GM18909 (cell line): Measurements from ENCODE around the gene RNF214.
"Not testable (repeated sequence)": the region's sequence is repeated elsewhere in the genome, so short reads cannot be mapped to it uniquely, and the experiment has no call there.

Experiments used
- ATAC-seq: cut with Tn5 transposase; IDR thresholded peaks from one replicate; pipeline ENCODE4 v1.9.1; 2021; ENCODE audit warnings: mild to moderate bottlenecking; ENCODE audit not compliant: unreplicated experiment, poor library complexity

The RNF214 gene

DNA sequence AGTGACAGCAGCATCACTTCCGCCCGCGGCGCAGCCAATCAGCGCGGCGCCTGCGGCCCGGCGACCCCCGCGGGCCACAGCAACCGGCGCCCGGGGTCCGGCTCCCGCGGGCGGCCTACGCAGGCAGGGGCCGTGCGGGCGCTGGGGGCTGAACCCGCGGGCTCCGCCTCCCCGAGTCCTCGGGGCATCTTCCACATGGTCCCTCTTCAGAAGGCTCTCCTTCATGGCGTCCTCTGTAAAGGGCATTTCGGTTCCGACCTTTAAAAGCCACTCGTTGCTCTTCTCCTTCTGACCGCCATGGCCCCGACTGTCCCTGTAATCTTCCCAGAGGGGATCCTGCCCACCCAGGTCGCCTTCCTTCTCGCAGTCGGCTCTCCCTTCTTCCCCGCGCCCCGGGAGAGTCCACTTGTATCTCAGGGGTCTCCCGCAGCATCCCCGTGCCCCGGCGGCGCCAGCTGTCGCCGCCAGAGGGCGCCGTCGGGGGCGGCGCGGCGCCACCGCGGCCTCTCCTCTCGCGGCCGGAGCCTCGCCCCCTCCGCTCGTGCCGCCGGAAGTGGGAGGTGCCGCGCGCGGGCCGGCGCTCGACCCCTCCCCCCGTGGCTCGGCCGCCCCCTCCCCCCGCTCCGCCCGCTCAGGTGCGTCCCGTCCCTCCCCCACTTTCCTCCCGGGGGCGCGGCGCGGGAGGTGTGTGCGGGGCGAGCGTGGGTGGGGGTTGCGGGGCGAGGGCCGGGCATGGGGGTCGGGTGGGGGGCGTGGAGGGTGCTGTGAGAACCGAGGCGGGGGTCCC is at the start of gene RNF214:
Gene RNF214, plus strand, starts transcription at position 580 of the 787 bp plus-strand sequence. CDS start 1,602 bp downstream, outside the sequence.
- peak; percentile 78 for ATAC-seq

DNA sequence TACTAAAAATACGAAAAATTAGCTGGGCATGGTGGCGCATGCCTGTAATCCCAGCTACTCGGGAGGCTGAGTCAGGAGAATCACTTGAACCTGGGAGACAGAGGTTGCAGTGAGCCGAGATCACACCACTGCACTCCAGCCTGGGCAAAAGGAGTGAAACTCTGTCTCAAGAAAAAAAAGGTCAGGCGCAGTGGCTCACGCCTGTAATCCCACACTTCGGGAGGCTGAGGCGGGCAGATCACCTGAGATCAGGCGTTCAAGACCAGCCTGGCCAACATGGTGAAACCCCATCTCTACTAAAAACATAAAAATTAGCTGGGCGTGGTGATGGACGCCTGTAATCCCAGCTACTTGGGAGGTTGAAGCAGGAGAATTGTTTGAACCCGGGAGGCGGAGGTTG is 49.3 kb upstream of the RNF214 start:
- not testable (repeated sequence) for ATAC-seq

DNA sequence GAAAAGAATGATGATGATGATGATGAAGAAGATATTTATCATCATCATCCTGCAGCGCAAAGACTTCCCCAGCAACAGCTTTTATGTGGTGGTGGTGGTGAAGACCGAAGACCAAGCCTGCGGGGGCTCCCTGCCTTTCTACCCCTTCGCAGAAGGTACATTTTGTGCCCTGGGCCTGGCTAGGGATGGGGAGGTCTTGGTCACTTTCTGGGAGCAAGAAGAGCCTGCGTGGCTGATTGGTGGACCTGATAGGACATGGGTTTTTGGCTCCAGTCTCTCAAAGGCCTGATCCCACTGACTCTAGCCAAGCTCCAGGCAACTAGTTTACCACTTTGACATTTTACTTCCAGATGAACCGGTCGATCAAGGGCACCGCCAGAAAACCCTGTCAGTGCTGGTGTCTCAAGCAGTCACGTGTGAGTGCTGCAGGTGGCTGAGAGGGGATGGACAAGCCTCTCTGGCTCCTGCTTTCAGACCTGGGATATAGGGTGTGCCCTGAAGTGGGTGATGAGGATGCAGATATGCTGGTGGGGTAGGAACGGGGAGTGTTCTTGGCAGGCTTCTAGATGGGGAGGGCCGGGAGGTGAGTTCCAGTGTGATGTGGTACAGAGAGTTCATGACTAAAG is 48.6 kb upstream of the RNF214 start:
- ATAC-seq, result no peak

DNA sequence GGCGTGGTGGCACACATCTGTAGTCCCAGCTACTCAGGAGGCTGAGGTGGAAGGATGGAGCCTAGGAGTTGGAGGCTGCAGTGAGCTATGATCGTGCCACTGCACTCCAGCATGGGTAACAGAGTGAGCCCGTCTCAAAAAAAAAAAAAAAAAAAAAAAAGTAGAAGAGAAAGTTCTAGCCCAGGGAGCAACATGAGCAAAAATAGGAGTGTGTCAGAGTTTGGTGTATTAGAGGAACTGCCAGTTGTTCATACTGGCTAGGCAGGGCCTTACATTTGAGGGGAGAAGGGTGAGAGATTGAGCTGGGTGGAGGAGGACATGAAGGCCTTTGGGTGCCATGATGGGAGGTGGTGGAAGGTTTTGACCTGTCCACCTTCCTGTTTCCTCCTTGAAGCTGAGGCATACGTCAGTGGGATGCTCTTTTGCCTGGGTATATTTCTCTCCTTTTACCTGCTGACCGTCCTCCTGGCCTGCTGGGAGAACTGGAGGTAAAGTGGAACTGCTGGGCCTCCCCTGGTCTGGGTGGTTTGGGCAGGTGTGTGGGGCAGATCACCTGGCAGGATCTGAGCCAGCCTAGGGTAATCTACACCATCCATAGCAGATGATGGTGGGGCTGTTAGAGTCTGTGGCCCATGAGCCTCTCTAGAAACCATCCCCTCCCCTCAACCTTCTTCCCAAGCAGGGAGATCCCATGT is 46.6 kb upstream of the RNF214 start:
- no peak for ATAC-seq

DNA sequence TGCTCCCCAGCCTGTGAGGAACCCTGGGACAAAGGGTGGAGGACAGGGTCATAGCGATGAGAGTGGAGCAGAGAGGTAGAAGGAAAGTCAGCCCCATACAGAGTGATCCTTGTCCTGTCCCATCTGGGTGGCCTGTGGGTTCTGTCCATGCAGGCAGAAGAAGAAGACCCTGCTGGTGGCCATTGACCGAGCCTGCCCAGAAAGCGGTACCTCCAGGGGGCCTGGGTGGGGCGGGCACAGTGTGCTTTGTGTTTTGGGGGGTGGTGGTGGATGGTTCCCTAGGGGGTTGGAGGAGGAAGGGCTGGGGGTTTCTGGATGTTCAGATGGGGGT is 46.1 kb upstream of the RNF214 start:
- ATAC-seq, result no peak

DNA sequence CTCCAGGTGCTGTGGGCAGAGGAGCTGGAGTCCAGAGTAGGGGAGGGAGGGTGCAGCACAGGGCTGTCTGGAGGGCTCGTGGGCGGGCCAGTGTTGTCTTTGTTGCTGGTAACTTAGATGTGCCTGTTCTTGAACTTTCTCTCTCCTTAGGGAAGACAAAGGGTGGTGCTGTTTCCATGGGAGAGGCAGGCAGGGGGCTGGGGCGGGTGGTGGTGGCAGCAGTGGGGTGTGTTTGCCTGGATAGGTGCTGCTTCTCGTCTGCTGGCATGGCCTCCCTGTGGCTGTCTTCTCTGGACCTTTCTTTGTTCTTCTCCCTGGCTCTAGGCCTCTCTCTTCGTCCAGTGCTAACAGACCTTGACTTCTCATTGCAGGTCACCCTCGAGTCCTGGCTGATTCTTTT is 45.5 kb upstream of the RNF214 start:
- no peak for ATAC-seq

DNA sequence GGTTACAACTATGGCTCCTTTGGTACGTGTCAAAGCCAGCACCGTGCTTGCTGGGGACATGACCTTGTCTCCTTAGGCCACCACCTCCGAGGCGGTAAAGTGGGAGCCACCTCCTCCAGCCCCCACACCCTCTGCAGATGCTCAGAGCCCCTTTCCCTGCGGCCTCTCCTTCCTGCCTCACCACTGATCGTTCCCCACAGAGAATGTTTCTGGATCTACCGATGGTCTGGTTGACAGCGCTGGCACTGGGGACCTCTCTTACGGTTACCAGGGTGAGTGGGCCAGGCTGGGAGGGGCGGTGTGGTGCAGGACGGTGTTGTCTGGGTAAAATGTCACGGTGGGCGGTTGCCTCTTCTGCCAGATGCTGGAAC is 45.1 kb upstream of the RNF214 start:
- ATAC-seq, result no peak

DNA sequence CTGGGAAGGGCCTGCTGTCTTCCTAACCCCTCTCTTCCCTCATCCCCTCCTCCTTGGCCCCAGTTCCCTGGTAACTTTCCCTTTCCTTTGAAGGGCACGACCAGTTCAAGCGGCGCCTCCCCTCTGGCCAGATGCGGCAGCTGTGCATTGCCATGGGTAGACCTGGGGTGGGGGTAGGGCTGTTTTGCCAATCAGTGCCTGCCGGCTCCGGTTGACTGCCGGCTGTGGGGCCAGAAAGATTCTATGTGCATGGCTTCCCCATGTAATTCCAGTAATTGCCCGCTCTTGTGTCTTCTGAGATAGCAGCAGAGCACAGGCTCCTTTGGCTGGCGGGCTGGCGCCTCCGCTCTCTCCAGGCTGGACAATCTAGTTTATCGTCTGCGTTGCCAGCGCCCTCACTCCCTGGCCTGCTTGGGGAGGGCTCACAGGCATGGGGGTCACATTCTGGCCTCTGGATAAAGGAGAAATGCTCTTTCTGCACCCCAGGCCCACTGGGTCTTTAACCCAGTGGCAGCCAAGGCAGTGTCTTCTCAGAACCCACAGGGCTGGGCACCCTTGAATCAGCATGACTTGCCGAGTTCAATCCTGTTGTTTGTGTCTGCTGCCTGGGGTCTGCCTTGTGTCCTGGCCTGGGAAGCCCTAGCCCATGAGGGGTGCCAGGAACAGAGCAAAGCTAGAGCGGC is 44.5 kb upstream of the RNF214 start:
- ATAC-seq, result no peak

DNA sequence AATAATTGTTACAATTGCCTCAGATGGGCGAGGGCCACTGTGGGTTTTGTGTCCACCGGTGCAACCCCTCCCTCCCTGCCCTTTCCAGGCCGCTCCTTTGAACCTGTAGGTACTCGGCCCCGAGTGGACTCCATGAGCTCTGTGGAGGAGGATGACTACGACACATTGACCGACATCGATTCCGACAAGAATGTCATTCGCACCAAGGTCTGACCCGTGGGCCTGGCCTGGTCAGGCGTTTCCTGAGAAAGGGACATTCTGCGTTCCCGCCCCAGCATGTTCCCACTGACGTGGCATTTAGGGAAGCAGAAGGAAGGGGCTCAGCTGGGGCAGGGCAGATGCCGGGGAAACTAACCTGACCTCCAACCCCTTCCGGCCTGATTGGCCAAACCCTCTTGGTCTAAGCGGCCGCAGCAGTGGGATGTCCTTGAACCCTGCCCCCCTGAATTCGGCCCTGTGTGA is 43.8 kb upstream of the RNF214 start:
- no peak for ATAC-seq

DNA sequence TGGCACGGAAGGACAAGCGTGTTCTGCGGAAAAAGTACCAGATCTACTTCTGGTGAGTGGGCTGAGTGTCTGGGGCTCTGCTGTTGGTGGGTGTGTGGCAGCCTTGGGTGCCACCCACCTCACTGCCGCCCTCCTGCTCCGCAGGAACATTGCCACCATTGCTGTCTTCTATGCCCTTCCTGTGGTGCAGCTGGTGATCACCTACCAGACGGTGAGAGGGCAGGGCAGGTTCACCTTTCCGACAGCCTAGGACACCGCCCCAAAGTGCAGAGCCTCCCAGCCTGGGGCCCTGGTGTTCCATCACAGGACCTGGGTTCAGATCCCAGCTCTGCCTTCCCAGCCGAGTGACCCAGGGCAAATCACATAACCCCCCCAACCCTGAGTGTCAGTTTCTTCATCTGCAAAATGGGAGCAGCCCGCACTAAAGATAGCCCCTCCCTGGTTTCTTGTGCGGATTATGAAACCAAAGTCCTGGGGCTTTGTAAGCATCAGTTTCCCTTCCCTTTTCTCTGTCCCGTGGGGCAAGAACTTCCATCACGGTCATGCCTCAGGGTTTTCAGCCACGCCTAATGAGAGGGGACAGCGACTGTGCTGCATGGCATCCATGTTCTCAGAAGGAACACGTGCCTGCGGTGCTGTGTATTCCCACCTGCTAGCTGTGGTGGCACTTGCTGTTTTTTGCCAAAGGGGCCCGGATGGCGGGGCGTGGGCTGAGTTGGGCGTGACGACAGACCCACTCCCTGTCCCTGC is 43.1 kb upstream of the RNF214 start:
- ATAC-seq, result no peak

DNA sequence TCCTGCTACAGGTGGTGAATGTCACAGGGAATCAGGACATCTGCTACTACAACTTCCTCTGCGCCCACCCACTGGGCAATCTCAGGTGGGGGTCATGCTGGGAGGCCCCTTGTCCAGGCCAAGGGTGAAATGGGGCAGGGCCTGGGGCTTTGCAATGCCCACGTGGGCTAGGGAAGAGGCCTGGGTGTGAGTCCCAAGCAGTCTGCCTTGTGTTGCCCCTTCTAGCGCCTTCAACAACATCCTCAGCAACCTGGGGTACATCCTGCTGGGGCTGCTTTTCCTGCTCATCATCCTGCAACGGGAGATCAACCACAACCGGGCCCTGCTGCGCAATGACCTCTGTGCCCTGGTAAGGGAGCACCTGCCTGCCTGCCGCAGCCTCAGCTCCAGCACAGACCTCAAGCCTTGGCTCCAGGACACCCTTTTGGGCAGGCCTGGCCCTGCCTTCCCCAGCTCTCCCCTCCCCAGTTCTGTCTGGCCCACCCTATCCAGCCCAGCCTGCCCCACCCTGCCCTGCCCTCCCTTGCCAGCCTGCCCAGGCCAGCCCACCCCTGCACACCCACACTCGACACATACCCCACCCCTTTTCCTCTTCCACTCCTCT is 42.4 kb upstream of the RNF214 start:
- ATAC-seq, result no peak

DNA sequence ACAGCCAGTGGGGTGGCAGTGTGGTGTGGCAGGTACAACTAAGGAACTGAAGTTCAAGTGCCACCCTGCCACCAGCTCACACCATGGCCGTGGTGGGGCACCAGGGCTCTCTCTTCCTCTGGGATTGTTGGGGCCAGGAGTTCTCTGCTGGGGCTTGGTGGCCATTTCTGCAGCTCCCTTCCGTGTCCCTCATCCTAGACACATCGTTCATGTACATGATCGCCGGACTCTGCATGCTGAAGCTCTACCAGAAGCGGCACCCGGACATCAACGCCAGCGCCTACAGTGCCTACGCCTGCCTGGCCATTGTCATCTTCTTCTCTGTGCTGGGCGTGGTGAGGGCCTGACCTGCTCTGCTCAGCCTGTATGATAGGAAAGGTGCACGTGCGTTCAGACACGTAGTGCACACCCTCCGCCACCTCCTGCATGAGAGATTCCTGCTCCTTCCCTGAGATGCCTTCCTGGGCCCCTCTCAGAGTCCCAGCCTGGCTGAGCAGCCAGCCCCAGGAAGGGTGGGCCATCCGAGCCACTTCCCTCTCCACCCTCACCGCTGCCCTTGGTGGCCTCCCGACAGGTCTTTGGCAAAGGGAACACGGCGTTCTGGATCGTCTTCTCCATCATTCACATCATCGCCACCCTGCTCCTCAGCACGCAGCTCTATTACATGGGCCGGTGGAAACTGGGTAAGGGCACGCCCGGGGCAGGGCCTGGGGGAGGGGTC is 40.6 kb upstream of the RNF214 start:
- ATAC-seq, result no peak

DNA sequence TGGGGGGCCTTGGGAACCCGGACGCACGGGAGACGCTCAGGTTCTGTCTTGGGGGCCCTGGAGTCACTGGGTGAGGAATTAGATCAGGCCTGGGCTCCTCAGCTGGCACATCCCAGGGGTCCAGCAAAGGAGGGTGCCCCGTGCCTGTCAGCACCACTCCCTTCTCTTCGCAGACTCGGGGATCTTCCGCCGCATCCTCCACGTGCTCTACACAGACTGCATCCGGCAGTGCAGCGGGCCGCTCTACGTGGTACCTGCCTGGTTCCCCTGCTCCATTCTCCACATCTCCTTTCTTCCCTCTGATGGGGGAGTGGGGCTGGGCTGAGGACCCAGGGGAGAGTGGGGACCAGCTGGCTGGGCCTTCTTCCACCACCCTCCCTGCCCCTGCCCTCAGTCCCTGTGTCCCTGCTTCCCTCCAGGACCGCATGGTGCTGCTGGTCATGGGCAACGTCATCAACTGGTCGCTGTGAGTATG is 40.0 kb upstream of the RNF214 start:
- ATAC-seq, result no peak

DNA sequence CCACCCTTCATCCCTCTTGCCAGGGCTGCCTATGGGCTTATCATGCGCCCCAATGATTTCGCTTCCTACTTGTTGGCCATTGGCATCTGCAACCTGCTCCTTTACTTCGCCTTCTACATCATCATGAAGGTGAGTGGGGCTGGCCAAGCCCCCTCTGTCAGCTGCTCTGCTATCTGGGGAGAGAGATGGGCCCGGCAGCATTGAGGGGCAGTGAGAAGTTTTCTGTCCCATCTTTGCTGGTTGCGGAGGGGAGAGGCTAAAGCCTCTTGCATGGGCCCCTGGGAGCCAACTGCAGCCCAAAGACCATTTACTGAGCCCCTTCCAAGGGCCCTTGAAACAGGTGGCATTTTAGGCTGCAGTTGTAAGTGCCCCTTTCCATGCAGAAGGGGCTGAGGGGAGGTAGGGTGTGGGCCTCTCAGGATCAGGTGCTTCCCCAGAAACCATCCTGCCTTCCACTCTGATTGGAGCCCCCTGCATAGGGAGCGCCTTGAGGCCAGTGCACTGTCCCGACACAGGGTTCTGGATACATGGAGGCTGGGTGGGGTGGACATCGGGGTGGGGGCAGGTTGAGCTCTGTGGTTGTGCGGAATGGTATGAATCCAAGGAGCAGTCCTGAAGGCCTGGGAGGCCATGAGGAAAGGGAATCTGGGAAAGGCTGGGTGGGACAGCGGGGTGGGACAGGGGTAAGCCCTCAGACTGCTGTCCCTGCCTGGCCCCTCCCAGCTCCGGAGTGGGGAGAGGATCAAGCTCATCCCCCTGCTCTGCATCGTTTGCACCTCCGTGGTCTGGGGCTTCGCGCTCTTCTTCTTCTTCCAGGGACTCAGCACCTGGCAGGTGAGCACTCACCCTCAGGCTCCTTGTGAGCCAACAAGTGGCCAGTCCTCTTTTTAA is 39.1 kb upstream of the RNF214 start:
- ATAC-seq, result no peak

DNA sequence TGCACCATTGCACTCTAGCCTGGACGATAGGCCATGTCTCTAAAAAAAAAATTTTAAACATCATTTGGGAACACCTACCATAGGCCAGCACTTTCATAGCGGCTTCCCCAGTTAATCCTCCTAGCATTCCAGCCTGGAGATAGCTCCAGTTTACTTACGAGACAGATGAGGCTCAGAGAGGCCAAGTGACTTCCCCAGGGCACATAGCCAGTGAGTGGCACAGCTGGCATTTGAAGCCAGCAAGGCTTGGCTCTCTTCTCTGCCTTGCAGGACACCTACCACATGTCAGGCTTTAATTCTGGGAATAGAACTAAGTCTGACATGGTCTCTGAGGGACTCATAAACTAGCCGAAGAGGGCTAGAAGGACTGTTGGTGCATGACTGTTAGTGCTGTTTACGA is 38.2 kb upstream of the RNF214 start:
- ATAC-seq, result no peak

DNA sequence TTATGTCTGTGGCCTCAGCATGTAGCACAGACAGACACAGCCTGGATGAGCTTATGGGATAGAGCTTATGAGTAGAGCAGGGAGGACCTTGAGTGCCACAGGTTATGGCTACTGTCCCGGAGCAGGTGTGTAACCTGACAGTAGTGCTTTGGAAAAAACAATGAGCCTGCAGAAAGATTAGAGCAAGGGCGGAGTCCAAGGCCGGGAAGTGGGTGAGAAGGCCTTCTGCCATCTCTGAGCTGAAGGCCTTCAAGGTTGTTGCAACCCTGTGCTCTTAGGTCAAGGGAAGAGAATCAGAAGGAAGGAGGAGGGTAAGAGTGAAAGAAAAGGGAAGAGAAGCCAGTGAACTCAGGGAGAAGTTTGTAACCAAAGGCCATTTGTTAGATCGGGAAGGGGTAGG is 37.2 kb upstream of the RNF214 start:
- no peak for ATAC-seq

DNA sequence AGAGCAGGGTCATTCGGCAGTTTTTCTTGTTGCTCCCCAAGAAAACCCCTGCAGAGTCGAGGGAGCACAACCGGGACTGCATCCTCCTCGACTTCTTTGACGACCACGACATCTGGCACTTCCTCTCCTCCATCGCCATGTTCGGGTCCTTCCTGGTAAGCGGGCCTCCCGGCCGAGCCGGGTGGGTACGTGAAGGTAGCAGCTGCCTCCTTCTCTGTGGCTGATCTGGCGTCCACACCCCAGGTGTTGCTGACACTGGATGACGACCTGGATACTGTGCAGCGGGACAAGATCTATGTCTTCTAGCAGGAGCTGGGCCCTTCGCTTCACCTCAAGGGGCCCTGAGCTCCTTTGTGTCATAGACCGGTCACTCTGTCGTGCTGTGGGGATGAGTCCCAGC is 36.7 kb upstream of the RNF214 start:
- ATAC-seq, result no peak

DNA sequence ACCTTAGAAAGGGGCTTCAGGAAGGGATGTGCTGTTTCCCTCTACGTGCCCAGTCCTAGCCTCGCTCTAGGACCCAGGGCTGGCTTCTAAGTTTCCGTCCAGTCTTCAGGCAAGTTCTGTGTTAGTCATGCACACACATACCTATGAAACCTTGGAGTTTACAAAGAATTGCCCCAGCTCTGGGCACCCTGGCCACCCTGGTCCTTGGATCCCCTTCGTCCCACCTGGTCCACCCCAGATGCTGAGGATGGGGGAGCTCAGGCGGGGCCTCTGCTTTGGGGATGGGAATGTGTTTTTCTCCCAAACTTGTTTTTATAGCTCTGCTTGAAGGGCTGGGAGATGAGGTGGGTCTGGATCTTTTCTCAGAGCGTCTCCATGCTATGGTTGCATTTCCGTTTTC is 35.5 kb upstream of the RNF214 start:
- ATAC-seq, result no peak
